Neural progenitor cell (in vitro differentiated cells): ENCODE results near the gene SPAAR. TPM values are rescaled to one million over a fixed set of nuclear protein-coding genes. Genes with fewer than 3 reads are reported as not detected.
"Not testable (repeated sequence)": the region's sequence is repeated elsewhere in the genome, so short reads cannot be mapped to it uniquely, and the experiment has no call there.

ENCODE experiments used
- DNase-seq: peaks from one replicate; pipeline ENCODE4 v3.0.0-alpha.2; 2016; ENCODE audit warnings: low spot score
- H2AFZ ChIP-seq: fragments of 200-600 bp; sonication (generic); replicated peaks from 2 replicates; pipeline ENCODE4 v1.6.1; 2016; ENCODE audit warnings: antibody characterized with exemption
- H3F3A ChIP-seq: fragments of 200-600 bp; sonication (generic); 2 replicates; pipeline ENCODE4 v1.6.1; 2016; ENCODE audit warnings: antibody characterized with exemption, low read depth
- H3K27ac ChIP-seq: fragments of 200-600 bp; sonication (generic); 2 replicates; pipeline ENCODE4 v1.5.1; 2016; ENCODE audit warnings: mild to moderate bottlenecking
- H3K27me3 ChIP-seq: fragments of 200-600 bp; sonication (generic); 2 replicates; pipeline ENCODE4 v1.6.1; 2016; ENCODE audit warnings: mild to moderate bottlenecking, moderate library complexity
- H3K36me3 ChIP-seq: fragments of 200-600 bp; sonication (generic); 2 replicates; pipeline ENCODE4 v1.5.1; 2016
- H3K4me1 ChIP-seq: fragments of 200-600 bp; sonication (generic); 2 replicates; pipeline ENCODE4 v1.6.1; 2016; ENCODE audit warnings: mixed run types
- H3K4me2 ChIP-seq: fragments of 200-600 bp; sonication (generic); 2 replicates; pipeline ENCODE4 v1.6.1; 2016
- H3K4me3 ChIP-seq: fragments of 200-600 bp; sonication (generic); 2 replicates; pipeline ENCODE4 v1.5.1; 2016
- H3K79me2 ChIP-seq: fragments of 200-600 bp; sonication (generic); 2 replicates; pipeline ENCODE4 v1.6.1; 2016; ENCODE audit warnings: low read depth
- H3K9ac ChIP-seq: fragments of 200-600 bp; sonication (generic); 2 replicates; pipeline ENCODE4 v1.6.1; 2016
- H3K9me3 ChIP-seq: fragments of 200-600 bp; sonication (generic); 2 replicates; pipeline ENCODE4 v1.5.1; 2016; ENCODE audit warnings: low read depth
- H4K20me1 ChIP-seq: fragments of 200-600 bp; sonication (generic); 2 replicates; pipeline ENCODE4 v1.6.1; 2016; ENCODE audit warnings: low read depth
- H3K27ac Mint-ChIP-seq: 3 replicates; pipeline ENCODE4 v1.8.0; 2021; ENCODE audit warnings: mixed read lengths
- H3K27me3 Mint-ChIP-seq: 2 replicates; pipeline ENCODE4 v1.8.0; 2022; ENCODE audit warnings: low read depth, mild to moderate bottlenecking, inconsistent platforms, moderate library complexity, mixed read lengths; ENCODE audit not compliant: insufficient read depth
- H3K36me3 Mint-ChIP-seq: 3 replicates; pipeline ENCODE4 v1.8.0; 2021; ENCODE audit warnings: mixed read lengths
- H3K4me1 Mint-ChIP-seq: 3 replicates; pipeline ENCODE4 v1.8.0; 2021; ENCODE audit warnings: mixed read lengths
- H3K4me3 Mint-ChIP-seq: 3 replicates; pipeline ENCODE4 v1.8.0; 2021; ENCODE audit warnings: mild to moderate bottlenecking, moderate library complexity, mixed read lengths
- H3K9me3 Mint-ChIP-seq: 3 replicates; pipeline ENCODE4 v1.8.0; 2020; ENCODE audit warnings: mixed read lengths
- CTCF ChIP-seq: fragments of 200-600 bp; sonication (generic); IDR thresholded peaks from 2 replicates; pipeline ENCODE4 v1.5.1; 2017; ENCODE audit warnings: antibody characterized with exemption, mild to moderate bottlenecking
- EZH2 ChIP-seq: fragments of 200-600 bp; sonication (generic); IDR thresholded peaks from 2 replicates; pipeline ENCODE4 v1.6.1; 2017; ENCODE audit warnings: antibody characterized with exemption, mild to moderate bottlenecking, moderate library complexity
- EZH2phosphoT487 ChIP-seq: fragments of 200-600 bp; sonication (generic); IDR thresholded peaks from 2 replicates; pipeline ENCODE4 v1.6.1; 2017; ENCODE audit warnings: antibody characterized with exemption
- total RNA-seq: library from RNA; depleted of rRNA; stranded (reverse); fragments of >200 nt; gene quantifications from 2 replicates; pipeline ENCODE4 v1.2.3, GENCODE V29; 2015; ENCODE audit warnings: low replicate concordance

SPAAR gene
- total RNA-seq, 1 donor from 2014 or later = not detected

DNA sequence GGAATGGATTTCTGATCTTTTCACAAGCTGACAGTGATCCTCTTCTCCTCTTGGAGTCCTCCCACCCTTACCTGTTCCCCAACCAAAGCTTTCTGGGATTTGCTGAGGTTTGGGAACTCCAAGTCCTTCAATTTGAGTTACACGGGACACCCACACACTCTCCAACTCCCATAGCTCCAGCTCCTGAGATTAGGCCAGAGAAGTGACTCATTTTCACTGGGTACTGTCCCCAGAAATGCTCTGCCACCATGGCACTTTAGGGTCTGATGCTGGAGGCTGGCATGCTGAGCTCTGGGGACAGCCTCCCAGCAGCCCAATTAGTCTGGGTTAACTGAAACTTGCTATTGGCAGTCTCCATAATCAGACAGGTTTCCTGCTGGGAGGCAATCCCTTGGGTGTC, 17.2 kb upstream of the SPAAR start:
- peaks cover 7% of the 10 kb centered on the region for H3K27me3 Mint-ChIP-seq

GRCh38 chr9:35896570-35896969, 12.7 kb upstream of the SPAAR start:
- Histone ChIP-seq H2AFZ (no peak overlapping the region), H3K79me2 (no peaks in the 10 kb centered on the region), H3K36me3 (no peaks in the 10 kb centered on the region), H3K9ac (no peak overlapping the region), H3F3A (no peaks in the 10 kb centered on the region), H3K4me3 (no peak overlapping the region), H3K27ac (no peak overlapping the region), H3K4me2 (no peak overlapping the region), H3K27me3 (peaks cover 17% of the 10 kb centered on the region), H3K9me3 (no peaks in the 10 kb centered on the region), H3K4me1 (no peaks in the 10 kb centered on the region), H4K20me1 (no peaks in the 10 kb centered on the region)
- H3K9me3 Mint-ChIP-seq = no peaks in the 10 kb centered on the region
- no peak overlapping the region for H3K27ac Mint-ChIP-seq
- H3K36me3 Mint-ChIP-seq = no peaks in the 10 kb centered on the region
- no peaks in the 10 kb centered on the region for H3K4me1 Mint-ChIP-seq
- TF ChIP-seq CTCF (no peak), EZH2phosphoT487 (no peak), EZH2 (no peak)
- H3K4me3 Mint-ChIP-seq = no peak overlapping the region
- no peak for DNase-seq
- peaks cover 3% of the 10 kb centered on the region for H3K27me3 Mint-ChIP-seq

More for the DNA sequence above, 17.2 kb upstream of the SPAAR start:
- TF ChIP-seq CTCF (no peak), EZH2phosphoT487 (no peak), EZH2 (no peak)
- DNase-seq = no peak
- H3K9me3 ChIP-seq = no peaks in the 10 kb centered on the region
- no peak overlapping the region for H2AFZ ChIP-seq
- H4K20me1 ChIP-seq = no peaks in the 10 kb centered on the region
- H3K9ac ChIP-seq = no peak overlapping the region
- no peaks in the 10 kb centered on the region for H3K9me3 Mint-ChIP-seq
- H3K27ac Mint-ChIP-seq = no peak overlapping the region
- no peak overlapping the region for H3K4me2 ChIP-seq
- H3K36me3 ChIP-seq = no peaks in the 10 kb centered on the region
- H3F3A ChIP-seq = no peaks in the 10 kb centered on the region
- no peak overlapping the region for H3K4me3 Mint-ChIP-seq
- H3K27ac ChIP-seq = no peak overlapping the region
- H3K36me3 Mint-ChIP-seq = no peaks in the 10 kb centered on the region
- H3K4me1 ChIP-seq = no peaks in the 10 kb centered on the region
- H3K4me1 Mint-ChIP-seq = no peaks in the 10 kb centered on the region
- H3K27me3 ChIP-seq = no peaks in the 10 kb centered on the region
- no peak overlapping the region for H3K4me3 ChIP-seq
- H3K79me2 ChIP-seq = no peaks in the 10 kb centered on the region

DNA sequence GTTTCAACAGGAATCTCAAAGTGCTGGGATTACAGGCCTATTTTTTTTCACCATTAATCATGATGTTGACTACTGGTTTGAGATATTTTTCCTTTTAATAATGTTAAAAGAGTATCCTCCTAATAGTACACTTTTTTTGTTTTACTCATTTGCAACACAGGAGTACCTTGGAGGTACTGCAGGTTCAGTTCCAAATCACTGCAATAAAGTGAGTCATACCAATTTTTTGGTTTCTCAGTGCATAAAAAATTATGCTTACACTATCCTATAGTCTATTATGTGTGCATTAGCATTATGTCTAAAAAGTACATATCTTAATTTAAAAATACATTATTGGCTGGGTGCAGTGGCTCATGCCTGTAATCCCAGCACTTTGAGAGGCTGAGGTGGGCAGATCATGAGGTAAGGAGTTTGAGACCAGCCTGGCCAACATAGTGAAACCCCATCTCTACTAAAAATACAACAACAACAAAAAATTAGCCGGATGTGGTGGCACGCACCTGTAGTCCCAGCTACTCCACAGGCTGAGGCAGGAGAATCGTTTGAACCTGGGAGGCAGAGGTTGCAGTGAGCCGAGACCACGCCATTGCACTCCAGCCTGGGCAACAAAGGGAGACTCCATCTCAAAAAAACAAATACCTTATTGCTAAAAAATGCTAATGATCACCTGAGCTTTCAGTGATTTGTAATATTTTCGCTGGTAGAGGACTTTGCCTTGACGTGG, 11.8 kb upstream of the SPAAR start:
- not testable (repeated sequence) for H3K27ac Mint-ChIP-seq, H3K36me3 Mint-ChIP-seq, H3K79me2 ChIP-seq, H3K9me3 Mint-ChIP-seq, H4K20me1 ChIP-seq, H3K9ac ChIP-seq, H3K27me3 Mint-ChIP-seq, H3F3A ChIP-seq, H3K27ac ChIP-seq, DNase-seq, H3K9me3 ChIP-seq, H3K4me2 ChIP-seq, H2AFZ ChIP-seq, H3K4me1 Mint-ChIP-seq, H3K36me3 ChIP-seq, H3K4me3 ChIP-seq, H3K4me3 Mint-ChIP-seq, H3K4me1 ChIP-seq
- H3K27me3 ChIP-seq = peaks cover 27% of the 10 kb centered on the region

DNA sequence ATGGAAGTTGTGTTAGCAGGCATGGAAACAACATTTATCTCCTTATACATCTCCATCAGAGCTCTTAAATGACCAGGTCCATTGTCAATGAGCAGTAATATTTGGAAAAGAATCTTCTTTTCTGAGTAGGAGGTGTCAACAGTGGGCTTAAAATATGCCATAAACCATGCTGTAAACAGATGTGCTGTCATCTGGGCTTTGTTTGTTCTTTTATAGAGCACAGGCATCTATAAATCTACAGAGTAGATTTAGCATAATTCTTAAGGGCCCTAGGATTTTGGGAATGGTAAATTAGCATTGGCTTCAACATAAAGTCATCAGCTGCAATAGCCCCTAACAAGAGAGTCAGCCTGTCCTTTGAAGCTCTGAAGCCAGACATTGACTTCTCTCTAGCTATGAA, 11.0 kb upstream of the SPAAR start:
- peaks cover 29% of the 10 kb centered on the region for H3K27me3 ChIP-seq
- no peaks in the 10 kb centered on the region for H3K36me3 ChIP-seq
- H3K79me2 ChIP-seq = no peaks in the 10 kb centered on the region
- Mint-ChIP-seq H3K4me3 (no peak overlapping the region), H3K36me3 (no peaks in the 10 kb centered on the region), H3K4me1 (no peaks in the 10 kb centered on the region), H3K9me3 (no peaks in the 10 kb centered on the region), H3K27ac (no peak overlapping the region), H3K27me3 (peaks cover 2% of the 10 kb centered on the region)
- H3K9me3 ChIP-seq = no peaks in the 10 kb centered on the region
- no peaks in the 10 kb centered on the region for H3K4me1 ChIP-seq
- H2AFZ ChIP-seq = no peak overlapping the region
- H3F3A ChIP-seq = no peaks in the 10 kb centered on the region
- no peak overlapping the region for H3K4me3 ChIP-seq
- no peak overlapping the region for H3K9ac ChIP-seq
- no peak for TF ChIP-seq EZH2
- no peak for TF ChIP-seq EZH2phosphoT487
- TF ChIP-seq CTCF = no peak
- H3K4me2 ChIP-seq = no peak overlapping the region
- no peak for DNase-seq
- no peaks in the 10 kb centered on the region for H4K20me1 ChIP-seq
- no peak overlapping the region for H3K27ac ChIP-seq
